Esophagus squamous epithelium (tissue), 4 donors: ENCODE measurements around the gene ADI1.

Experiments used
- POLR2A ChIP-seq, 4 donors: fragments of 450-650 bp; IDR thresholded peaks; one replicate each; pipeline ENCODE4 v1.6.1; 2017; ENCODE audit warnings: antibody characterized with exemption in 4 of 4, mild to moderate bottlenecking in 4 of 4, moderate library complexity in 3 of 4
- TF ChIP-seq, protein P1 (sequence below), 6 experiments: fragments of 450-650 bp in 4 of 6; fragments of 200-600 bp in 2 of 6; sonication (generic) in 2 of 6; IDR thresholded peaks; one replicate each; pipeline ENCODE4 v1.5.1; 2016 to 2019; ENCODE audit warnings: antibody characterized with exemption in 6 of 6, mild to moderate bottlenecking in 4 of 6, moderate library complexity in 4 of 6

DNA sequence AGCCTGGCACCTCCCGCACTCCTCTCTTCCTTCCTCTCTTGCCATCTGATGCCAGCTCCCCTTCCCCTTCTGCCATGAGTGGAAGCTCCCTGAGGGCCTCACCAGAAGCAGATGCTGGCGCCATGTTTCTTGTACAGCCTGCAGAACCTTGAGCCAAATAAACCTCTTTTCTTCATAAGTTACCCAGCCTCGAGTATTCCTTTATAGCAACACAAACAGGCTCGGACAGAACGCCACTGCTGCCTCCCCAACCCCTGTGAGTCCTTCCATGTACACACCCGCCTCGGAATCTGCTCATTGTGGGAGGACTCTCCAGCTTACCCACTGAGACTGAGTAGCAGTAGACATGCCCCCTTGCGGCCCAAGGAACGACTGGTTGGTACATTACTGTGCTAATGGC is 47.5 kb upstream of the ADI1 start:
- TF ChIP-seq, protein P1, sequence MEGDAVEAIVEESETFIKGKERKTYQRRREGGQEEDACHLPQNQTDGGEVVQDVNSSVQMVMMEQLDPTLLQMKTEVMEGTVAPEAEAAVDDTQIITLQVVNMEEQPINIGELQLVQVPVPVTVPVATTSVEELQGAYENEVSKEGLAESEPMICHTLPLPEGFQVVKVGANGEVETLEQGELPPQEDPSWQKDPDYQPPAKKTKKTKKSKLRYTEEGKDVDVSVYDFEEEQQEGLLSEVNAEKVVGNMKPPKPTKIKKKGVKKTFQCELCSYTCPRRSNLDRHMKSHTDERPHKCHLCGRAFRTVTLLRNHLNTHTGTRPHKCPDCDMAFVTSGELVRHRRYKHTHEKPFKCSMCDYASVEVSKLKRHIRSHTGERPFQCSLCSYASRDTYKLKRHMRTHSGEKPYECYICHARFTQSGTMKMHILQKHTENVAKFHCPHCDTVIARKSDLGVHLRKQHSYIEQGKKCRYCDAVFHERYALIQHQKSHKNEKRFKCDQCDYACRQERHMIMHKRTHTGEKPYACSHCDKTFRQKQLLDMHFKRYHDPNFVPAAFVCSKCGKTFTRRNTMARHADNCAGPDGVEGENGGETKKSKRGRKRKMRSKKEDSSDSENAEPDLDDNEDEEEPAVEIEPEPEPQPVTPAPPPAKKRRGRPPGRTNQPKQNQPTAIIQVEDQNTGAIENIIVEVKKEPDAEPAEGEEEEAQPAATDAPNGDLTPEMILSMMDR (IDR thresholded peaks at IDR 0.05): no peak
- no peak for TF ChIP-seq POLR2A (IDR thresholded peaks at IDR 0.05)
